H9 (cell line): ENCODE measurements around the gene IGFBP3. TPM values are rescaled to one million over a fixed set of nuclear protein-coding genes. Genes with fewer than 3 reads are reported as not detected.
"Not testable (repeated sequence)": the region's sequence is repeated elsewhere in the genome, so short reads cannot be mapped to it uniquely, and the experiment has no call there.

Source experiments
- DNase-seq: peaks from one replicate; pipeline ENCODE4 v3.0.0-alpha.2; 2017
- H2AFZ ChIP-seq: one replicate; pipeline ENCODE4 v1.6.1; 2013; ENCODE audit warnings: mild to moderate bottlenecking, low read length, control low read depth, moderate library complexity
- H2AK5ac ChIP-seq: 2 replicates; pipeline ENCODE4 v1.6.1; 2013; ENCODE audit warnings: low read length, control low read depth, mixed read lengths; ENCODE audit not compliant: insufficient read length
- H2BK120ac ChIP-seq: one replicate; pipeline ENCODE4 v1.6.1; 2013; ENCODE audit warnings: low read depth, mild to moderate bottlenecking, low read length, control low read depth, inconsistent platforms; ENCODE audit not compliant: poor library complexity, severe bottlenecking
- H2BK12ac ChIP-seq: 2 replicates; pipeline ENCODE4 v1.6.1; 2013; ENCODE audit warnings: low read length, control low read depth, mixed read lengths, low read depth; ENCODE audit not compliant: insufficient read length
- H2BK15ac ChIP-seq: 2 replicates; pipeline ENCODE4 v1.6.1; 2013; ENCODE audit warnings: low read depth, low read length, control low read depth
- H2BK20ac ChIP-seq: one replicate; pipeline ENCODE4 v1.6.1; 2013; ENCODE audit warnings: low read depth, mild to moderate bottlenecking, low read length, control low read depth, inconsistent platforms; ENCODE audit not compliant: poor library complexity, severe bottlenecking
- H2BK5ac ChIP-seq: 2 replicates; pipeline ENCODE4 v1.6.1; 2013; ENCODE audit warnings: low read length, control low read depth, mixed read lengths; ENCODE audit not compliant: insufficient read length
- H3K14ac ChIP-seq: 2 replicates; pipeline ENCODE4 v1.6.1; 2013; ENCODE audit warnings: low read length, control low read depth; ENCODE audit not compliant: insufficient read depth
- H3K18ac ChIP-seq: 2 replicates; pipeline ENCODE4 v1.6.1; 2013; ENCODE audit warnings: low read depth, mild to moderate bottlenecking, mixed read lengths, low read length, control low read depth; ENCODE audit not compliant: insufficient read length
- H3K23ac ChIP-seq: 2 replicates; pipeline ENCODE4 v1.6.1; 2013; ENCODE audit warnings: low read length, control low read depth, mixed read lengths, low read depth; ENCODE audit not compliant: insufficient read length
- H3K23me2 ChIP-seq: 2 replicates; pipeline ENCODE4 v1.6.1; 2013; ENCODE audit warnings: low read depth, mild to moderate bottlenecking, mixed read lengths, low read length, control low read depth; ENCODE audit not compliant: insufficient read length, poor library complexity, severe bottlenecking
- H3K27ac ChIP-seq: 2 replicates; pipeline ENCODE4 v1.5.1; 2013; ENCODE audit warnings: low read length, control low read depth, mixed read lengths, low read depth; ENCODE audit not compliant: insufficient read length
- H3K27me3 ChIP-seq: 2 replicates; pipeline ENCODE4 v1.6.1; 2013; ENCODE audit warnings: low read length, control low read depth, inconsistent platforms; ENCODE audit not compliant: insufficient read depth
- H3K4ac ChIP-seq: 2 replicates; pipeline ENCODE4 v1.6.1; 2013; ENCODE audit warnings: low read depth, mild to moderate bottlenecking, control low read depth, inconsistent platforms, low read length, moderate library complexity
- H3K4me1 ChIP-seq: 2 replicates; pipeline ENCODE4 v1.6.1; 2013; ENCODE audit warnings: low read length, control low read depth, inconsistent platforms; ENCODE audit not compliant: insufficient read depth
- H3K4me2 ChIP-seq: 2 replicates; pipeline ENCODE4 v1.6.1; 2013; ENCODE audit warnings: low read length, control low read depth, mixed read lengths; ENCODE audit not compliant: insufficient read length, insufficient read depth
- H3K56ac ChIP-seq: 2 replicates; pipeline ENCODE4 v1.6.1; 2013; ENCODE audit warnings: low read depth, mild to moderate bottlenecking, mixed read lengths, low read length, control low read depth; ENCODE audit not compliant: insufficient read length
- H3K79me1 ChIP-seq: 2 replicates; pipeline ENCODE4 v1.6.1; 2013; ENCODE audit warnings: low read depth, mild to moderate bottlenecking, moderate library complexity, low read length, control low read depth, inconsistent platforms; ENCODE audit not compliant: insufficient read depth, poor library complexity, severe bottlenecking
- H3K79me2 ChIP-seq: 2 replicates; pipeline ENCODE4 v1.6.1; 2013; ENCODE audit warnings: low read length, control low read depth, inconsistent platforms; ENCODE audit not compliant: insufficient read depth
- H3K9ac ChIP-seq: 2 replicates; pipeline ENCODE4 v1.6.1; 2013; ENCODE audit warnings: low read length, control low read depth, mixed read lengths; ENCODE audit not compliant: insufficient read length; ENCODE audit errors: extremely low read depth
- H3K9me3 ChIP-seq: one replicate; pipeline ENCODE4 v1.6.1; 2013; ENCODE audit warnings: low read depth, low read length, inconsistent platforms; ENCODE audit not compliant: control insufficient read depth
- H3T11ph ChIP-seq: one replicate; pipeline ENCODE4 v1.6.1; 2013; ENCODE audit warnings: mild to moderate bottlenecking, low read length, control low read depth, inconsistent platforms
- H4K20me1 ChIP-seq: one replicate; pipeline ENCODE4 v1.6.1; 2013; ENCODE audit not compliant: control insufficient read depth, insufficient read length, insufficient read depth
- H4K5ac ChIP-seq: 2 replicates; pipeline ENCODE4 v1.6.1; 2013; ENCODE audit warnings: low read depth, mild to moderate bottlenecking, mixed read lengths, low read length, control low read depth; ENCODE audit not compliant: insufficient read length
- H4K8ac ChIP-seq: replicated peaks from 2 replicates; pipeline ENCODE4 v1.6.1; 2013; ENCODE audit warnings: low read length, control low read depth, mixed read lengths, low read depth; ENCODE audit not compliant: insufficient read length
- H4K91ac ChIP-seq: 2 replicates; pipeline ENCODE4 v1.6.1; 2013; ENCODE audit warnings: low read depth, mild to moderate bottlenecking, moderate library complexity, mixed read lengths, low read length, control low read depth; ENCODE audit not compliant: insufficient read length
- H3K27ac Mint-ChIP-seq, 3 experiments: 2 replicates in 2 of 3; 3 replicates in 1 of 3; pipeline ENCODE4 v1.8.0; 2020 to 2021; ENCODE audit warnings: mixed read lengths in 3 of 3, mild to moderate bottlenecking in 1 of 3, moderate library complexity in 1 of 3
- H3K27me3 Mint-ChIP-seq: 2 replicates; pipeline ENCODE4 v1.8.0; 2021; ENCODE audit warnings: low read depth, mild to moderate bottlenecking, moderate library complexity, mixed read lengths
- H3K36me3 Mint-ChIP-seq, 3 experiments: 2 replicates in 2 of 3; 3 replicates in 1 of 3; pipeline ENCODE4 v1.8.0; 2020 to 2021; ENCODE audit warnings: low read depth in 3 of 3, mixed read lengths in 3 of 3; ENCODE audit not compliant: insufficient read depth in 1 of 3
- H3K4me1 Mint-ChIP-seq, 2 experiments: 2 replicates each; pipeline ENCODE4 v1.8.0; 2020; ENCODE audit warnings: mixed read lengths in 2 of 2
- H3K4me3 Mint-ChIP-seq, 2 experiments: 2 replicates in 1 of 2; 3 replicates in 1 of 2; pipeline ENCODE4 v1.8.0; 2020 to 2021; ENCODE audit warnings: mild to moderate bottlenecking in 2 of 2, mixed read lengths in 2 of 2, moderate library complexity in 1 of 2
- H3K9me3 Mint-ChIP-seq, 2 experiments: 2 replicates in 1 of 2; 3 replicates in 1 of 2; pipeline ENCODE4 v1.8.0; 2020; ENCODE audit warnings: mild to moderate bottlenecking in 2 of 2, mixed read lengths in 2 of 2, moderate library complexity in 1 of 2
- WGBS: extraction: QIAGEN DNeasy Blood & Tissue Kit; methylation state at CpG from one replicate; pipeline ENCODE4 v1.1.7; 2013; ENCODE audit warnings: missing lambda C conversion rate, low lambda C conversion rate, mixed read lengths; ENCODE audit not compliant: insufficient read length; ENCODE audit errors: extremely low coverage; 5-methylcytosine and 5-hydroxymethylcytosine counted together
- total RNA-seq: library from RNA; stranded (reverse); gene quantifications from 2 replicates; pipeline ENCODE4 v1.2.1, GENCODE V29; 2021
- TF ChIP-seq, protein P1 (sequence below): fragments of 200-600 bp; sonication (generic); conservative IDR thresholded peaks from 3 replicates; pipeline ENCODE4 v1.8.0; 2021; ENCODE audit warnings: antibody characterized with exemption, mild to moderate bottlenecking

Gene IGFBP3
- total RNA-seq, 1 experiment from 2014 or later, result 10.0 TPM

DNA sequence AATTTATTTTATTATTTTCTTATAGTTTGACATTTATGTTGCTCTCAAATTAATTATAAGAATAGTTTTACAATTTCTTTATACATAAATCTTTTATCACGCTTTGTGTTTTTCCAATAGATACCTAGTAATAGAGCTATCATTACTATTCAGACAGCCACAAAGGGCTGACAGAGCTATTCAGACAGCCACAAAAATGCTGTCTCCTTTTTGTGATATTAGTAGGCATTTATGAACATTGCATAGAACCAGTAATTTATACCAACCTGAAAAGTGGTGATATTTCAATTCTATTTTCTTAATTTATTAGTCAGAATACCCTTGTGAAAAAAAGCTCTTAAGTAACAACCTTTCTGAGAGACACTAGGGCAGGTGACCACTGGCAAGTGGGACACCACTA is 34.2 kb upstream of the IGFBP3 start:
- no peak overlapping the region for H2BK5ac ChIP-seq
- H2BK12ac ChIP-seq, result no peak overlapping the region
- no peak overlapping the region for H2BK120ac ChIP-seq
- peaks cover 9% of the 10 kb centered on the region for H3K9me3 ChIP-seq
- H3K4me1 Mint-ChIP-seq, result no peaks in the 10 kb centered on the region
- H3K79me2 ChIP-seq, result no peaks in the 10 kb centered on the region
- no peak overlapping the region for H3K18ac ChIP-seq
- H3K9ac ChIP-seq, result no peak overlapping the region
- no peak overlapping the region for H4K5ac ChIP-seq
- no peak overlapping the region for H4K91ac ChIP-seq
- peaks cover 20 to 23% of the 10 kb centered on the region in 2 experiments for H3K9me3 Mint-ChIP-seq
- no peak overlapping the region for H3K4ac ChIP-seq
- H3K4me2 ChIP-seq, result no peak overlapping the region
- no peaks in the 10 kb centered on the region for H3K23me2 ChIP-seq
- H3T11ph ChIP-seq, result no peak overlapping the region
- H3K27me3 Mint-ChIP-seq, result no peaks in the 10 kb centered on the region
- no peak overlapping the region for H3K14ac ChIP-seq
- H3K23ac ChIP-seq, result no peak overlapping the region
- no peak overlapping the region for H3K56ac ChIP-seq
- no peaks in the 10 kb centered on the region for H4K20me1 ChIP-seq
- H3K27ac Mint-ChIP-seq, result no peak overlapping the region
- H3K36me3 Mint-ChIP-seq, result peaks cover 8 to 21% (median 10%) of the 10 kb centered on the region in 3 experiments; a peak in 6 of 7 replicates
- no peak overlapping the region for H4K8ac ChIP-seq
- TF ChIP-seq, protein P1, sequence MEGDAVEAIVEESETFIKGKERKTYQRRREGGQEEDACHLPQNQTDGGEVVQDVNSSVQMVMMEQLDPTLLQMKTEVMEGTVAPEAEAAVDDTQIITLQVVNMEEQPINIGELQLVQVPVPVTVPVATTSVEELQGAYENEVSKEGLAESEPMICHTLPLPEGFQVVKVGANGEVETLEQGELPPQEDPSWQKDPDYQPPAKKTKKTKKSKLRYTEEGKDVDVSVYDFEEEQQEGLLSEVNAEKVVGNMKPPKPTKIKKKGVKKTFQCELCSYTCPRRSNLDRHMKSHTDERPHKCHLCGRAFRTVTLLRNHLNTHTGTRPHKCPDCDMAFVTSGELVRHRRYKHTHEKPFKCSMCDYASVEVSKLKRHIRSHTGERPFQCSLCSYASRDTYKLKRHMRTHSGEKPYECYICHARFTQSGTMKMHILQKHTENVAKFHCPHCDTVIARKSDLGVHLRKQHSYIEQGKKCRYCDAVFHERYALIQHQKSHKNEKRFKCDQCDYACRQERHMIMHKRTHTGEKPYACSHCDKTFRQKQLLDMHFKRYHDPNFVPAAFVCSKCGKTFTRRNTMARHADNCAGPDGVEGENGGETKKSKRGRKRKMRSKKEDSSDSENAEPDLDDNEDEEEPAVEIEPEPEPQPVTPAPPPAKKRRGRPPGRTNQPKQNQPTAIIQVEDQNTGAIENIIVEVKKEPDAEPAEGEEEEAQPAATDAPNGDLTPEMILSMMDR, result no peak
- H2AFZ ChIP-seq, result no peak overlapping the region
- no peak overlapping the region for H2AK5ac ChIP-seq
- H2BK20ac ChIP-seq, result no peak overlapping the region
- H3K4me3 Mint-ChIP-seq, result no peak overlapping the region
- no peaks in the 10 kb centered on the region for H3K79me1 ChIP-seq
- DNase-seq, result no peak
- no peaks in the 10 kb centered on the region for H3K27me3 ChIP-seq
- no peak overlapping the region for H2BK15ac ChIP-seq
- no peaks in the 10 kb centered on the region for H3K4me1 ChIP-seq
- no CpG with 5 or more reads among the region's 1 CpG for WGBS
- no peak overlapping the region for H3K27ac ChIP-seq

DNA sequence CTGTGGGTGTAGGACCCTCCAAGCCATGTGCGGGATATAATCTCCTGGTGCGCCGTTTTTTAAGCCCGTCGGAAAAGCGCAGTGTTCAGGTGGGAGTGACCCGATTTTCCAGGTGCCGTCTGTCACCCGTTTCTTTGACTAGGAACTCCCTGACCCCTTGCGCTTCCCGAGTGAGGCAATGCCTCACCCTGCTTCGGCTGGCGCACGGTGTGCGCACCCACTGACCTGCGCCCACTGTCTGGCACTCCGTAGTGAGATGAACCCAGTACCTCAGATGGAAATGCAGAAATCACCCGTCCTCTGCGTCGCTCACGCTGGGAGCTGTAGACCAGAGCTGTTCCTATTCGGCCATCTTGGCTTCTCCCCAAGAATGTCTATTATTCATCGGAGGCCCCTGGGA is 32.0 kb upstream of the IGFBP3 start:
- not testable (repeated sequence) for H3T11ph ChIP-seq, DNase-seq, H3K14ac ChIP-seq, H3K27me3 ChIP-seq, H2BK5ac ChIP-seq, H3K23me2 ChIP-seq, H3K23ac ChIP-seq, H3K79me1 ChIP-seq, H3K9ac ChIP-seq, H4K20me1 ChIP-seq, H3K4me3 Mint-ChIP-seq, H4K8ac ChIP-seq, H3K4me1 Mint-ChIP-seq, H3K4me2 ChIP-seq, H2BK20ac ChIP-seq, H2BK120ac ChIP-seq, H4K5ac ChIP-seq, H4K91ac ChIP-seq, H3K27ac ChIP-seq, H3K18ac ChIP-seq, H2AK5ac ChIP-seq, H3K79me2 ChIP-seq, H3K27me3 Mint-ChIP-seq, H2BK15ac ChIP-seq, H3K4me1 ChIP-seq, H3K4ac ChIP-seq, H2AFZ ChIP-seq, H2BK12ac ChIP-seq, H3K9me3 ChIP-seq, H3K56ac ChIP-seq
- Mint-ChIP-seq H3K9me3 (peaks cover 23 to 29% of the 10 kb centered on the region in 2 experiments), H3K36me3 (peaks cover 8 to 27% (median 10%) of the 10 kb centered on the region in 3 experiments; a peak in 6 of 7 replicates), H3K27ac (peak overlapping the region in 1 of 3 experiments; percentile 11; a peak in 1 of 7 replicates)
- WGBS, result no CpG with 5 or more reads among the region's 23 CpGs
